Urinary bladder (tissue), 4 donors: ENCODE data around the gene EPB41. TPM values are rescaled to one million over a fixed set of nuclear protein-coding genes. Genes with fewer than 3 reads are reported as not detected.
"Not testable (repeated sequence)": the region's sequence is repeated elsewhere in the genome, so short reads cannot be mapped to it uniquely, and the experiment has no call there.

Source experiments
- DNase-seq: peaks from one replicate; pipeline ENCODE4 v3.0.0-alpha.2; 2015; ENCODE audit errors: extremely low spot score
- H3K27ac ChIP-seq: one replicate; pipeline ENCODE4 v1.5.1; 2013; ENCODE audit warnings: low read depth, mild to moderate bottlenecking, moderate library complexity
- H3K36me3 ChIP-seq: one replicate; pipeline ENCODE4 v1.6.1; 2013; ENCODE audit warnings: mild to moderate bottlenecking, moderate library complexity; ENCODE audit not compliant: insufficient read depth
- H3K4me1 ChIP-seq: one replicate; pipeline ENCODE4 v1.6.1; 2013; ENCODE audit warnings: mild to moderate bottlenecking, moderate library complexity; ENCODE audit not compliant: insufficient read depth
- H3K4me3 ChIP-seq: one replicate; pipeline ENCODE4 v1.5.1; 2013; ENCODE audit warnings: low read depth, low read length
- WGBS: extraction: QIAGEN DNeasy Blood & Tissue Kit; methylation state at CpG from one replicate; pipeline ENCODE4 v1.1.7; 2013; 5-methylcytosine and 5-hydroxymethylcytosine counted together
- polyA plus RNA-seq: library from polyadenylated mRNA; stranded (reverse); fragments of 200-250 nt; gene quantifications from one replicate; pipeline ENCODE4 v1.2.3, GENCODE V29; 2013
- small RNA-seq: library from RNA; depleted of rRNA; stranded (forward); fragments of <200 nt; gene quantifications from one replicate; pipeline ENCODE3, GENCODE V24; 2014
- total RNA-seq: library from RNA; depleted of rRNA; stranded (reverse); fragments of >200 nt; gene quantifications from one replicate; pipeline ENCODE4 v1.2.3, GENCODE V29; 2014
- donor health status: healthy with polysubstance abuse.
- donor health status: healthy.

EPB41 gene
- total and polyA plus RNA-seq, 2 donors = 11.0 to 37.4 TPM

- not testable (repeated sequence) for DNase-seq, H3K4me3 ChIP-seq, H3K36me3 ChIP-seq, H3K27ac ChIP-seq, H3K4me1 ChIP-seq
- WGBS = 97% methylated on average over 9 of the region's 9 CpGs
Observed at GRCh38 chr1:29150346-29150745, 236.0 kb downstream of the EPB41 start.

- WGBS = 91% methylated on average over 8 of the region's 8 CpGs
- no peak for DNase-seq
- no peaks in the 10 kb centered on the region for H3K4me1 ChIP-seq
- H3K27ac ChIP-seq = no peak overlapping the region
- H3K4me3 ChIP-seq = no peak overlapping the region
- peaks cover 8% of the 10 kb centered on the region for H3K36me3 ChIP-seq
Observed at GRCh38 chr1:29152046-29152805, 237.9 kb downstream of the EPB41 start.

GRCh38 chr1:29156543-29157268 lies 242.3 kb downstream of the EPB41 start:
- Histone ChIP-seq H3K4me3 (no peak overlapping the region), H3K27ac (no peak overlapping the region), H3K36me3 (peaks cover 4% of the 10 kb centered on the region), H3K4me1 (no peaks in the 10 kb centered on the region)
- DNase-seq = peak; percentile 67
- 24% methylated on average over 10 of the region's 10 CpGs for WGBS

GRCh38 chr1:29157269-29157601 lies 242.9 kb downstream of the EPB41 start:
- no peak for DNase-seq
- no peak overlapping the region for H3K4me3 ChIP-seq
- peaks cover 4% of the 10 kb centered on the region for H3K36me3 ChIP-seq
- 45% methylated on average over 3 of the region's 3 CpGs for WGBS
- no peaks in the 10 kb centered on the region for H3K4me1 ChIP-seq
- no peak overlapping the region for H3K27ac ChIP-seq

GRCh38 chr1:29159773-29160172 lies 245.4 kb downstream of the EPB41 start:
- DNase-seq = no peak
- Histone ChIP-seq H3K36me3 (peaks cover 1% of the 10 kb centered on the region), H3K4me1 (peaks cover 1% of the 10 kb centered on the region), H3K4me3 (no peak overlapping the region), H3K27ac (no peak overlapping the region)
- WGBS = 75% methylated on average over 3 of the region's 3 CpGs

- peaks cover 1% of the 10 kb centered on the region for H3K4me1 ChIP-seq
- no peak for DNase-seq
- no peak overlapping the region for H3K4me3 ChIP-seq
- peaks cover 1% of the 10 kb centered on the region for H3K36me3 ChIP-seq
- WGBS = 44% methylated on average over 4 of the region's 4 CpGs
- H3K27ac ChIP-seq = no peak overlapping the region
Observed at GRCh38 chr1:29162025-29162424, 247.7 kb downstream of the EPB41 start.

GRCh38 chr1:29162476-29163138 lies 248.2 kb downstream of the EPB41 start:
- 61% methylated on average over 9 of the region's 9 CpGs for WGBS
- Histone ChIP-seq H3K27ac (no peak overlapping the region), H3K4me3 (no peak overlapping the region), H3K36me3 (peaks cover 1% of the 10 kb centered on the region), H3K4me1 (peaks cover 1% of the 10 kb centered on the region)
- DNase-seq = no peak

- no peak for DNase-seq
- H3K4me1 ChIP-seq = peaks cover 1% of the 10 kb centered on the region
- no peak overlapping the region for H3K4me3 ChIP-seq
- 90% methylated on average over 4 of the region's 4 CpGs for WGBS
- H3K36me3 ChIP-seq = no peaks in the 10 kb centered on the region
- H3K27ac ChIP-seq = no peak overlapping the region
Observed at GRCh38 chr1:29164588-29164987, 250.2 kb downstream of the EPB41 start.

GRCh38 chr1:29166291-29166878 lies 252.0 kb downstream of the EPB41 start:
- 52% methylated on average over 9 of the region's 9 CpGs for WGBS
- Histone ChIP-seq H3K27ac (no peak overlapping the region), H3K36me3 (no peaks in the 10 kb centered on the region), H3K4me1 (peaks cover 1% of the 10 kb centered on the region), H3K4me3 (no peak overlapping the region)
- DNase-seq = no peak

GRCh38 chr1:29167904-29168303 lies 253.5 kb downstream of the EPB41 start:
- Histone ChIP-seq H3K36me3 (no peaks in the 10 kb centered on the region), H3K4me3 (no peak overlapping the region), H3K4me1 (no peaks in the 10 kb centered on the region), H3K27ac (no peak overlapping the region)
- 97% methylated on average over 9 of the region's 9 CpGs for WGBS
- no peak for DNase-seq

Small RNA genes within 50 kb of the gene (small RNA-seq; reads per million reads assigned to genes)
- gene RF00017 (not detected), gene RF00019 (not detected)

Other genes starting within 250 kb of the EPB41 start
- gene GMEB1, start 245.8 kb upstream of the EPB41 start, total RNA-seq = 8.7 TPM
- gene GMEB1, start 245.8 kb upstream of the EPB41 start, polyA plus RNA-seq = 7.4 TPM
- 54.9 TPM for gene YTHDF2, start 177.6 kb upstream of the EPB41 start, total RNA-seq
- gene YTHDF2, start 177.6 kb upstream of the EPB41 start, polyA plus RNA-seq = 33.6 TPM
- gene OPRD1, start 102.4 kb upstream of the EPB41 start, total RNA-seq = 0.05 TPM
- gene OPRD1, start 102.4 kb upstream of the EPB41 start, polyA plus RNA-seq = not detected
- 20.4 TPM for gene TMEM200B, start 209.3 kb downstream of the EPB41 start, total RNA-seq
- 40.7 TPM for gene TMEM200B, start 209.3 kb downstream of the EPB41 start, polyA plus RNA-seq